HG03175 (cell line): ENCODE measurements around the gene TNRC6B.
"Not testable (repeated sequence)": the region's sequence is repeated elsewhere in the genome, so short reads cannot be mapped to it uniquely, and the experiment has no call there.

ENCODE experiments used
- ATAC-seq: cut with Tn5 transposase; IDR thresholded peaks from one replicate; pipeline ENCODE4 v1.9.1; 2021; ENCODE audit warnings: mild to moderate bottlenecking, moderate library complexity; ENCODE audit not compliant: unreplicated experiment

Gene TNRC6B

GRCh38 chr22:40279017-40279416 is 101.3 kb downstream of the TNRC6B start:
- no peak for ATAC-seq

GRCh38 chr22:40281717-40282116 is 104.0 kb downstream of the TNRC6B start:
- ATAC-seq: no peak

- no peak for ATAC-seq
Observed at GRCh38 chr22:40285513-40285912, 107.8 kb downstream of the TNRC6B start.

- ATAC-seq: no peak
Observed at GRCh38 chr22:40289991-40290459, 112.3 kb downstream of the TNRC6B start.

DNA sequence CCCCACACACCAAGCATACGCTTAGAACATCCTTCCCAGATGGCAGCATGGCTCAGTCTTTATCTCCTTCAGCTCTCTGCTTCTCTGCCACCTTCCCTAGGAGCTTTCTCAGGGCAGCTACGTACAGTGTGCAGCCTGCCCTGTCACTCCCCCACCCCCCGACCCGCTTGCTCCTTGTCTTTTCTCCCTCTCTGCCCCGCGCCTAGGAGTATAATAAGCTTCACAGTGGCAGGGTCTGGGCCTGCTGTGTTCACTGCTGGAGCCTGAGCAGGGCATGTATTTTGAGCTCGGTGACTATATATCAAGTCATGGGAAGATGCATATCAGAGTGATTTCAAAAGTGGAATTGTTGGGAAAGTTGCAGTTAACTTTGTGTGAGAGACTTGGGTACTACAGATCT is 112.8 kb downstream of the TNRC6B start:
- ATAC-seq: no peak

DNA sequence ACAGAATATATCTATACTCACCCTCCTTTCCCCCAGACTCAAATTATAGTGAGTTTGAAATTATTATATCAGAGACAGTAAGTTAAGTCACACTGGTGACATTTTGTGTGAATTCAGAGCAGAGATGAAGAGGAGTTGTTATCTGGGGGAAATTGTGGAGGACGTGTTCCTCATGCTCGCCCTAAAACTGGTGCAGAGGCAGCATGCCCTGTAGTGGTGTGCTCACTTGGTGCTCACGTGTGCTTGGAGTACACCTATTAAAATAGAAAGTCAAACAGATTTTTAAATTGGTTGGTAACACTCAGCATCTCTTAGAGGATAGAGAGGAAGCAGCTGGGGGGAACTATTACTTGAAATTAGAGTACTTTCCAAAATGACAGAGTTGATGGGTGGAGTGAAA is 117.0 kb downstream of the TNRC6B start:
- ATAC-seq: no peak

- no peak for ATAC-seq
Observed at GRCh38 chr22:40300316-40300715, 122.6 kb downstream of the TNRC6B start.

DNA sequence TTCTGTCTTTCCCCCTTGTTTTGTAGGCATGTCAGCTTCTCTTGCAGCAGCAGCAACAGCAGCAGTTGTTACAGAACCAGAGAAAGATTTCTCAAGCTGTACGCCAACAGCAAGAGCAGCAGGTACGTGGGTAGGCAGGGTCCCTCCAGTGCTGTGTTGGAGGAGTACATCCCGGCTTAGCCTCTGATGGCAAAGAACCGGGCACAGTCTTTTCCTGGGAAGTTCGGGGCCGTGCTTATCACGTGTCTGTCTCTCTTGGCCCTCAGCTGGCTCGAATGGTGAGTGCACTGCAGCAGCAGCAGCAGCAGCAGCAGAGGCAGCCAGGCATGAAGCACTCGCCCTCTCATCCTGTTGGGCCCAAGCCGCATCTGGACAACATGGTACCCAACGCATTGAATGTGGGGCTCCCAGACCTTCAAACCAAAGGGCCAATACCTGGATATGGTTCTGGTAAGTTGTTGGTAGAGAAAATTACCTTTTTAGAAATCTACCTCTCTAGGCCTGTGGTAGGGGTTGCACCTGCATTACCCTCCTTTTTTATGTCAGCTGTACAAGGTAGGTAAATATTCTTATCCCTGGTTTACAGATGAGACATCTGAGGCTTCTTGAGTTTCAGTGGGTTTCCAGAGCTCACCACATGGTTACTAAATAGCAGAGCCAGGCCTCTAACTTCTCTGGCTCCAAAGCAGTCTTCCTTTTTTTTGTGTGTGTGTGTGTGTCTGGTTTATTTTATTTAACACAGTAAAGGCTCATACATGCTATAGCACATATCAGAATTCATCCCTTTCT is 123.4 kb downstream of the TNRC6B start:
- peak; percentile 69 for ATAC-seq

DNA sequence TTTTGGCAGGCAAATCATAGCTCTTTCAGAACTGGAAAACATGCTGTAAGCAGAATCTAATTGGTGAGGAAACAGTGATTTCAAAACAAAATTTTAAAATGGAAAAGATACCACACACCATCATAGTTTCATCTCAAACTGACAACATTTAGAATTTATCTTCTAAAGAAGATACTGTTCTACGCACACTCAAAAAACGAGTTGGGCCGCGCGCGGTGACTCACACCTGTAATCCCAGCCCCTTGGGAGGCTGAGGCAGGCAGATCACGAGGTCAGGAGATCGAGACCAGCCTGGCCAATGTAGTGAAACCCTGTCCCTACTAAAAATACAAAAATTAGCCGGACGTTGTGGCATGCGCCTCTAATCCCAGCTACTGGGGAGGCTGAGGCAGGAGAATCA is 124.4 kb downstream of the TNRC6B start:
- ATAC-seq: no peak

- ATAC-seq: no peak
Observed at GRCh38 chr22:40305625-40306024, 127.9 kb downstream of the TNRC6B start.

- ATAC-seq: no peak
Observed at GRCh38 chr22:40308999-40309573, 131.4 kb downstream of the TNRC6B start.

- ATAC-seq: no peak
Observed at GRCh38 chr22:40309631-40310030, 131.9 kb downstream of the TNRC6B start.

DNA sequence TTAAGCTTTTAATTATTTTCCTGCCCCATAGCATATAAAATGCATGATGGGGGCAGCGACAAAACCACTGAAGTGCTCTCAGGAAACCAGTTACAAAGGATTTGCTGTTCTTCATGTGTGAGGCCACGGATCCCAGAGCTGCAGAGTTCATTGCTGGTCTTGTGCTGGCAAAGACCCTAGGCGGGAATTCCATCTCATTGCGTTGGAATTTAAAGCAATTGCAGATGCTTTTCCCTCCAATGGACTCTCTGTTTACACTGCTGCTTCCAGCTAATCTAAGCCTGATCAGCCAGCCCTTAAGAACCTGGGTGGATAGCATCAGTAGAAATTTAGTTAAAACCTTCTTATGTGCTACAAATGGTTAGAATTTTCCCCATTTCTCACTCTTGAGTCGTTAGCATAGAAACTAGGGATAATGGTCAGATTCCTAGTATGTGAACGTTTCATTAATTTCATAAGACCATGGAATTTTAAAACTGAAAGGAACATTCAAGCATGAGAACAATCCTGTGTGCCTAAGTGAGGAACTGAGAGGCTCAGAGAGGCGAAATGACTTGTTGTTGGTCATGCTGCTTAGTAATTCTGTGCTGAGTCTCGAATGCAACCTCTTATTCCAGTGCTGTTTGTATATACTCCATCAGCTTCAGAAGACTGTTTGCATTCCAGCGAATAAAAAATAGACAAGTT is 132.5 kb downstream of the TNRC6B start:
- ATAC-seq: no peak

GRCh38 chr22:40310768-40311120 is 133.0 kb downstream of the TNRC6B start:
- ATAC-seq: no peak

DNA sequence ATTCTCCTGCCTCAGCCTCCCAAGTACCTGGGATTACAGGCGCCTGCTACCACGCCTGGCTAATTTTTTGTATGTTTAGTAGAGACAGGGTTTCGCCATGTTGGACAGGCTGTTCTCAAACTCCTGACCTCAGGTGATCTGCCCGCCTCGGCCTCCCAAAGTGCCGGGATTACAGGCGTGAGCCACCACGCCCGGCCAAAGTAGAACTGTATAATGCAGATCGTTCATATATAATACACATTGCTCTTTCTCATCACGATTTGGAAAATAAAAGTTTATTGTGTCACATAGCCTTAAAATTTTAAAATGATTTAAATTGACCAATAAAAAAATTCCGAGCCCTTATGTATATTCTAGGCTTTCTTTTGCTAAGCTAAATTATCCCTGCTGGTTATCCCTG is 133.9 kb downstream of the TNRC6B start:
- not testable (repeated sequence) for ATAC-seq

DNA sequence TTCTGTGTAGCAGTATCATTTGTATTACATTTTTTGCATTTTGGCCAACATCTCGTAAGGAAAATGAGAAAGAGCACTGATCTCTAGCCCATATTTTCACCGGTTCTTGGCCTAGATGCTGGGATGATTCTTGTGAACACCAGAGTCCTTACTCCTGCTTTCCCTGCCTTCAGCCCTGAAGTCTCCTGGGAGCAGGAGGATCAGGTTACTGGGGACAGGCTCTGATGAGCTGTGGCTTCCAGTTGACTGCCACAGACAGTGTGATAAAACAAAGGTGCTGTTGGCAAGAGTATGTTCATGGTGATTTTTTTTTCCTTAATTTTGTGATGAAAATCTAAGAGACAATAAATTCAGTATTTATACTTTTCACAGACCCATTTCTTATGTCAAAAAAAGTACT is 134.3 kb downstream of the TNRC6B start:
- no peak for ATAC-seq

DNA sequence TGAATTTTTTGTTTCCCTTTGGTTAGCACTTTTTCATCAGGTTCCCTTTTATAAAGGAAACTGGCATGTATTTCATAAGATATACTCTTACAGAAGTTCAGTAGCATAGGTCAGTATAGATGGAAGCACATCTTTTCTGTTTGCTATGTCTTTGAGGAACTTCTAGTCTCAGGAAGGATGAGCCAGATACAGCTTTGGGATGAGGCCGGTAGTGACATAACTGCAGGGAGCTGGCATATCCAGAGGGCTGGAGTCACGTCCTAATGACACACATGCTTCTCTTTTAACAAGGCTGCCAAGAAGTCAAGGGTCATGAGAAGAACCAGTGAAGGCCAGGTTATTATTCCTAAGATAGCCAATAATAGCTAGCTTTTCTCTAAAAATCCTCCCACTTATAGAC is 135.3 kb downstream of the TNRC6B start:
- no peak for ATAC-seq

- no peak for ATAC-seq
Observed at GRCh38 chr22:40314041-40314440, 136.3 kb downstream of the TNRC6B start.

GRCh38 chr22:40320687-40321086 is 143.0 kb downstream of the TNRC6B start:
- no peak for ATAC-seq

GRCh38 chr22:40322021-40322420 is 144.3 kb downstream of the TNRC6B start:
- no peak for ATAC-seq

DNA sequence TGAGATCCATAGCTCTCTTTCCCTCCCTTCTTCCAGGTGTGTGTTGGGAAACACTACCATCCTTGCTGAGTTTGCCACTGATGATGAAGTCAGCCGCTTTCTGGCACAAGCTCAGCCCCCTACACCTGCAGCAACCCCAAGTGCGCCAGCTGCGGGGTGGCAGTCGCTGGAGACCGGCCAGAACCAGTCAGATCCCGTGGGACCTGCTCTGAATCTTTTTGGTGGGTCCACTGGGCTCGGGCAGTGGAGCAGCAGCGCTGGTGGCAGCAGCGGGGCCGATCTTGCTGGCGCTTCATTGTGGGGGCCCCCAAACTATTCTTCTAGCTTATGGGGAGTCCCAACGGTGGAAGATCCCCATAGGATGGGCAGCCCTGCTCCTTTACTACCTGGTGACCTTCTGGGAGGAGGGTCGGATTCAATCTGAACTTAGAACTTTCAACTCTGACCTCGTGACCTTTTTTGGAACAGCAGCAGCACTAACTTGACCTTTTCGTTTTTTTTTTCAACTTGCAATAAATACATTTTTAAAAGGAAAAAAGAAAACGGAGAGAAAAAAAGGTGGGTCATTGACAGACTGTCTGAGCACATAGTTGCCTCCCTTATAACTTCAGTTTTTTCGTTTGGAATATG is 145.2 kb downstream of the TNRC6B start:
- no peak for ATAC-seq
